ENCODE measurements around the gene PPOX.

The PPOX gene

DNA sequence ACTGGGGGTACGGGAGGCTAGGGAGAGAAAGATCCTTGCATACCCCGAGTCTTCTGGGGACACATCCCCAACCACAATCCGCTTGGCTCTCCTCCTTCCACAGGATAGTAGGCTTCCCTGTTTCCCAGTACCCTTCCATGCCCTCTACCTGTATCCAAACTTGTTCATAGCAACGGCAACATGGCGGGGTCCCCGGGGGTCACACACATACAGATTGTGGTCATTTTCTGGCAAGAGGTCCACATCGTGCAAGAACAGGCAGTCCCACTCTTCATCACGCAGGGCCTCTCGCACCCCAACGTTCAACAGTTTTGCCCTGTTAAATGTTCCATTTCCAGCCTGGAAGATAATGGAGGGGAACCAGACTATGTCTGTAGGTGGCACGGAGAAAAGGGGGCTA, 7.5 kb downstream of the PPOX start:
- Histone ChIP-seq H3K27ac (replicated peaks) (no peak overlapping the region), H3K4me3 (replicated peaks; ENCODE audit: insufficient read depth, low read length) (no peak overlapping the region), H3K27me3 (ENCODE audit: insufficient read depth, poor library complexity, severe bottlenecking) (no peaks in the 10 kb centered on the region)
- DNase-seq (ENCODE audit: low read depth in 1 of 2, low spot score in 1 of 2), result no peak
- no peak for TF ChIP-seq SPI1 (IDR thresholded peaks at IDR 0.05; ENCODE audit: borderline replicate concordance, low read depth)
- TF ChIP-seq, protein P1, sequence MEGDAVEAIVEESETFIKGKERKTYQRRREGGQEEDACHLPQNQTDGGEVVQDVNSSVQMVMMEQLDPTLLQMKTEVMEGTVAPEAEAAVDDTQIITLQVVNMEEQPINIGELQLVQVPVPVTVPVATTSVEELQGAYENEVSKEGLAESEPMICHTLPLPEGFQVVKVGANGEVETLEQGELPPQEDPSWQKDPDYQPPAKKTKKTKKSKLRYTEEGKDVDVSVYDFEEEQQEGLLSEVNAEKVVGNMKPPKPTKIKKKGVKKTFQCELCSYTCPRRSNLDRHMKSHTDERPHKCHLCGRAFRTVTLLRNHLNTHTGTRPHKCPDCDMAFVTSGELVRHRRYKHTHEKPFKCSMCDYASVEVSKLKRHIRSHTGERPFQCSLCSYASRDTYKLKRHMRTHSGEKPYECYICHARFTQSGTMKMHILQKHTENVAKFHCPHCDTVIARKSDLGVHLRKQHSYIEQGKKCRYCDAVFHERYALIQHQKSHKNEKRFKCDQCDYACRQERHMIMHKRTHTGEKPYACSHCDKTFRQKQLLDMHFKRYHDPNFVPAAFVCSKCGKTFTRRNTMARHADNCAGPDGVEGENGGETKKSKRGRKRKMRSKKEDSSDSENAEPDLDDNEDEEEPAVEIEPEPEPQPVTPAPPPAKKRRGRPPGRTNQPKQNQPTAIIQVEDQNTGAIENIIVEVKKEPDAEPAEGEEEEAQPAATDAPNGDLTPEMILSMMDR (IDR thresholded peaks at IDR 0.05; ENCODE audit: insufficient read depth, low read length), result no peak
- TF ChIP-seq, protein P2, sequence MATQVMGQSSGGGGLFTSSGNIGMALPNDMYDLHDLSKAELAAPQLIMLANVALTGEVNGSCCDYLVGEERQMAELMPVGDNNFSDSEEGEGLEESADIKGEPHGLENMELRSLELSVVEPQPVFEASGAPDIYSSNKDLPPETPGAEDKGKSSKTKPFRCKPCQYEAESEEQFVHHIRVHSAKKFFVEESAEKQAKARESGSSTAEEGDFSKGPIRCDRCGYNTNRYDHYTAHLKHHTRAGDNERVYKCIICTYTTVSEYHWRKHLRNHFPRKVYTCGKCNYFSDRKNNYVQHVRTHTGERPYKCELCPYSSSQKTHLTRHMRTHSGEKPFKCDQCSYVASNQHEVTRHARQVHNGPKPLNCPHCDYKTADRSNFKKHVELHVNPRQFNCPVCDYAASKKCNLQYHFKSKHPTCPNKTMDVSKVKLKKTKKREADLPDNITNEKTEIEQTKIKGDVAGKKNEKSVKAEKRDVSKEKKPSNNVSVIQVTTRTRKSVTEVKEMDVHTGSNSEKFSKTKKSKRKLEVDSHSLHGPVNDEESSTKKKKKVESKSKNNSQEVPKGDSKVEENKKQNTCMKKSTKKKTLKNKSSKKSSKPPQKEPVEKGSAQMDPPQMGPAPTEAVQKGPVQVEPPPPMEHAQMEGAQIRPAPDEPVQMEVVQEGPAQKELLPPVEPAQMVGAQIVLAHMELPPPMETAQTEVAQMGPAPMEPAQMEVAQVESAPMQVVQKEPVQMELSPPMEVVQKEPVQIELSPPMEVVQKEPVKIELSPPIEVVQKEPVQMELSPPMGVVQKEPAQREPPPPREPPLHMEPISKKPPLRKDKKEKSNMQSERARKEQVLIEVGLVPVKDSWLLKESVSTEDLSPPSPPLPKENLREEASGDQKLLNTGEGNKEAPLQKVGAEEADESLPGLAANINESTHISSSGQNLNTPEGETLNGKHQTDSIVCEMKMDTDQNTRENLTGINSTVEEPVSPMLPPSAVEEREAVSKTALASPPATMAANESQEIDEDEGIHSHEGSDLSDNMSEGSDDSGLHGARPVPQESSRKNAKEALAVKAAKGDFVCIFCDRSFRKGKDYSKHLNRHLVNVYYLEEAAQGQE (IDR thresholded peaks at IDR 0.05; ENCODE audit: insufficient replicate concordance, low read depth), result no peak
- TF ChIP-seq GABPA (IDR thresholded peaks at IDR 0.05; ENCODE audit: low read depth), result no peak
- TF ChIP-seq POLR2AphosphoS5 (IDR thresholded peaks at IDR 0.05; ENCODE audit: low read depth), result no peak

GRCh38 chr1:161174911-161175310, 8.7 kb downstream of the PPOX start:
- no peak for DNase-seq (ENCODE audit: low read depth in 1 of 2, low spot score in 1 of 2)
- no peak overlapping the region for H3K27ac ChIP-seq (replicated peaks)
- TF ChIP-seq, protein P2 (IDR thresholded peaks at IDR 0.05; ENCODE audit: insufficient replicate concordance, low read depth), result no peak
- TF ChIP-seq GABPA (IDR thresholded peaks at IDR 0.05; ENCODE audit: low read depth) (no peak), POLR2AphosphoS5 (IDR thresholded peaks at IDR 0.05; ENCODE audit: low read depth) (no peak)
- H3K27me3 ChIP-seq (ENCODE audit: insufficient read depth, poor library complexity, severe bottlenecking), result no peaks in the 10 kb centered on the region
- no peak overlapping the region for H3K4me3 ChIP-seq (replicated peaks; ENCODE audit: insufficient read depth, low read length)

- peak overlapping the region; percentile 86; the same call in 1 of the 2 replicates for H3K4me3 ChIP-seq (replicated peaks; ENCODE audit: insufficient read depth, low read length)
- TF ChIP-seq GABPA (IDR thresholded peaks at IDR 0.05; ENCODE audit: low read depth) (no peak), POLR2AphosphoS5 (IDR thresholded peaks at IDR 0.05; ENCODE audit: low read depth) (no peak), SPI1 (IDR thresholded peaks at IDR 0.05; ENCODE audit: borderline replicate concordance, low read depth) (no peak)
- TF ChIP-seq, protein P2 (IDR thresholded peaks at IDR 0.05; ENCODE audit: insufficient replicate concordance, low read depth), result no peak
- TF ChIP-seq, protein P1 (IDR thresholded peaks at IDR 0.05; ENCODE audit: insufficient read depth, low read length), result no peak
- DNase-seq (ENCODE audit: low read depth in 1 of 2, low spot score in 1 of 2), result no peak
- no peak overlapping the region for H3K27ac ChIP-seq (replicated peaks)
- no peaks in the 10 kb centered on the region for H3K27me3 ChIP-seq (ENCODE audit: insufficient read depth, poor library complexity, severe bottlenecking)
Observed at GRCh38 chr1:161175771-161176453, 9.7 kb downstream of the PPOX start.
